WERI-Rb-1 (cell line): Measurements from ENCODE around the gene C2.

Experiments
- DNase-seq: peaks from one replicate; pipeline ENCODE4 v3.0.0-alpha.2; 2020
- H3K27ac ChIP-seq: fragments of 250-450 bp; sonication (Bioruptor Pico); 2 replicates; pipeline ENCODE4 v1.5.1; 2020; ENCODE audit warnings: mild to moderate bottlenecking, moderate library complexity
- H3K27me3 ChIP-seq: fragments of 250-450 bp; sonication (Bioruptor Pico); 2 replicates; pipeline ENCODE4 v1.5.1; 2021; ENCODE audit warnings: mild to moderate bottlenecking, low read depth, moderate library complexity; ENCODE audit not compliant: insufficient read depth, severe bottlenecking
- H3K36me3 ChIP-seq: fragments of 250-450 bp; sonication (Bioruptor Pico); 2 replicates; pipeline ENCODE4 v1.5.1; 2020; ENCODE audit warnings: mild to moderate bottlenecking, moderate library complexity
- H3K4me3 ChIP-seq: 2 replicates; pipeline ENCODE4 v1.5.1; 2011; ENCODE audit warnings: low read depth, mild to moderate bottlenecking, control low read depth, low read length
- H3K9me3 ChIP-seq: fragments of 250-450 bp; sonication (Bioruptor Pico); 2 replicates; pipeline ENCODE4 v1.5.1; 2021; ENCODE audit warnings: mild to moderate bottlenecking, moderate library complexity; ENCODE audit not compliant: severe bottlenecking
- CTCF ChIP-seq: IDR thresholded peaks from 2 replicates; pipeline ENCODE4 v1.5.1; 2011; ENCODE audit warnings: low read depth, mild to moderate bottlenecking, control low read depth, inconsistent platforms, low read length

C2 gene

GRCh38 chr6:31927242-31927862, at the start of gene C2:
Gene C2, plus strand, starts transcription at chr6:31927717. Its CDS starts 36 bp downstream, at chr6:31927753.
- DNase-seq = no peak
- Histone ChIP-seq H3K9me3 (peaks cover 4% of the 10 kb centered on the region), H3K27ac (no peak within 1 kb of the TSS), H3K36me3 (no peaks in the 10 kb centered on the region), H3K27me3 (no peaks in the 10 kb centered on the region), H3K4me3 (no peak within 1 kb of the TSS)
- no peak for TF ChIP-seq CTCF

- no peak overlapping the region for H3K4me3 ChIP-seq
- H3K36me3 ChIP-seq = peaks cover 43% of the 10 kb centered on the region
- no peak for TF ChIP-seq CTCF
- no peaks in the 10 kb centered on the region for H3K27me3 ChIP-seq
- H3K27ac ChIP-seq = no peak overlapping the region
- DNase-seq = no peak
- H3K9me3 ChIP-seq = no peaks in the 10 kb centered on the region
Observed at GRCh38 chr6:31878222-31878621, 49.3 kb upstream of the C2 start.

GRCh38 chr6:31878726-31879125, 48.8 kb upstream of the C2 start, which contains the start of gene SLC44A4:
Gene SLC44A4, minus strand, starts transcription at chr6:31878997. Its CDS starts 17 bp downstream, at chr6:31878980.
- Histone ChIP-seq H3K27me3 (no peaks in the 10 kb centered on the region), H3K36me3 (peaks cover 48% of the 10 kb centered on the region), H3K27ac (no peak within 1 kb of the TSS), H3K9me3 (no peaks in the 10 kb centered on the region), H3K4me3 (no peak within 1 kb of the TSS)
- DNase-seq = no peak
- TF ChIP-seq CTCF = no peak

- H3K4me3 ChIP-seq = no peak overlapping the region
- no peaks in the 10 kb centered on the region for H3K9me3 ChIP-seq
- no peak overlapping the region for H3K27ac ChIP-seq
- TF ChIP-seq CTCF = no peak
- H3K36me3 ChIP-seq = peaks cover 52% of the 10 kb centered on the region
- DNase-seq = no peak
- no peaks in the 10 kb centered on the region for H3K27me3 ChIP-seq
Observed at GRCh38 chr6:31879143-31879542, 48.4 kb upstream of the C2 start.

GRCh38 chr6:31879901-31880300, 47.6 kb upstream of the C2 start:
- no peaks in the 10 kb centered on the region for H3K9me3 ChIP-seq
- no peaks in the 10 kb centered on the region for H3K27me3 ChIP-seq
- no peak for TF ChIP-seq CTCF
- no peak overlapping the region for H3K27ac ChIP-seq
- DNase-seq = no peak
- peaks cover 59% of the 10 kb centered on the region for H3K36me3 ChIP-seq
- H3K4me3 ChIP-seq = no peak overlapping the region

- no peaks in the 10 kb centered on the region for H3K27me3 ChIP-seq
- H3K36me3 ChIP-seq = peaks cover 67% of the 10 kb centered on the region
- H3K27ac ChIP-seq = no peak overlapping the region
- DNase-seq = no peak
- no peak for TF ChIP-seq CTCF
- H3K9me3 ChIP-seq = no peaks in the 10 kb centered on the region
- H3K4me3 ChIP-seq = no peak overlapping the region
Observed at GRCh38 chr6:31880616-31881015, 46.9 kb upstream of the C2 start.
